ENCODE results near the gene SAMD4A.
"Not testable (repeated sequence)": the region's sequence is repeated elsewhere in the genome, so short reads cannot be mapped to it uniquely, and the experiment has no call there.

The SAMD4A gene

DNA sequence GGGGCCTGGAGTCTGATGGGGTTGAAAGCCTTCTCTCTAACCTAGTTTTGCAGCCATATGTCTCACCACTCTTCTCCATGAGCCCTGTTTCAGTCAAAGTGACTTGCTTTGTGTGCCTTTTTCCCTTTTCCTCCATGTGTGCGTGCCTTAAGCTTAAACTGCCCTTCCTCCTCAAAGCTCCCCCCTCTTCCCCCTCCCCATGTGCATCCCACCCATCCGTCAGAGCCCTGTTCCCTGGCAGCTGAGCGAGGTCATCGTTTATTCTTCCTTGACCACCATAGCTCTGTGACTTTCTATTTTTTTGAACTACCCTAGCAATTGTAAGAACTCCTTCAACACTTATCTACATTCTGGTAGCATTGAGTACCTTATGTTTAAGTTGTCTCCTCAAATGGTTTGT, 24.9 kb downstream of the SAMD4A start:
- DNase-seq (ENCODE audit: low read depth in 2 of 2), result no peak

DNA sequence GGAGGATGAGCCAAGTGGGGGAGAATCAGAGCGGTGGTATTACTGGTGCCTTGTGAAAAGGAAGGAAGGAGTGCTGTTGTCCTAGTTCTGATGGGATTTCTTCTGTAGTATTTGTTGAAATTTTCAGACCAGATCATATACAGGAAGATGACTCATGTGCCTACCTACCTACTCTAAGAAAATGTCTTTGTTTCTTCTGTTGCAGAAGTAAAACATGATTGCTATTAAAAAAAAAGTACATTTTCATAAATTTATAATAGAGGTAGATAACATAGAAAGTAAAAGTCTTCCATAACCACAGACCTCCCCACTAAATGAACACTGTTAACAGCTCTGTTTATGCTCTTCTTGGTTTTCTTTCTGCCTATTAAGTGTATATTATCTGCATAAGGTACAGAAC, 26.9 kb downstream of the SAMD4A start:
- DNase-seq (ENCODE audit: low read depth in 2 of 2), result no peak

GRCh38 chr14:54594537-54594936, 27.6 kb downstream of the SAMD4A start:
- no peak for DNase-seq (ENCODE audit: low read depth in 2 of 2)

GRCh38 chr14:54597795-54598443, 31.0 kb downstream of the SAMD4A start:
- DNase-seq (ENCODE audit: low read depth in 2 of 2), result no peak

GRCh38 chr14:54599966-54600716, 33.2 kb downstream of the SAMD4A start:
- DNase-seq (ENCODE audit: low read depth in 2 of 2), result no peak

DNA sequence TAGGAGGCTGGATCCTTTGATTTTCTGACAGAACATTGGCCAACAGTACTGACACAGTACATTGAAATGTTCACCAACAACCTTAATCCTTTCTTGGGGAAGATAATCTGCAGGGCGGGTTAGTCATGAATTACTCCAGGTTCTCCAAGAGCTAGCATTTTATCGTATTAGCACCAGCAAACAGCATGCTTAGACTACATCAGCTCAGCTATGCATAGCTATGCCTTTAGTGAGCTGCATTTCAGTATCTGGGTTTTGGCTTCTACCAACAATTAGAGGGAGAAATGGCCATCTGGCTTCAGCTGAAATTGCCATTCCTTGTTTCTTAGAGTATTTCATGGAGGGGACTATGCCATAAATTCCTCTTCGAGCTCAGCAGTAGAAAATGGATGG, 33.8 kb downstream of the SAMD4A start:
- DNase-seq (ENCODE audit: low read depth in 2 of 2), result no peak

DNA sequence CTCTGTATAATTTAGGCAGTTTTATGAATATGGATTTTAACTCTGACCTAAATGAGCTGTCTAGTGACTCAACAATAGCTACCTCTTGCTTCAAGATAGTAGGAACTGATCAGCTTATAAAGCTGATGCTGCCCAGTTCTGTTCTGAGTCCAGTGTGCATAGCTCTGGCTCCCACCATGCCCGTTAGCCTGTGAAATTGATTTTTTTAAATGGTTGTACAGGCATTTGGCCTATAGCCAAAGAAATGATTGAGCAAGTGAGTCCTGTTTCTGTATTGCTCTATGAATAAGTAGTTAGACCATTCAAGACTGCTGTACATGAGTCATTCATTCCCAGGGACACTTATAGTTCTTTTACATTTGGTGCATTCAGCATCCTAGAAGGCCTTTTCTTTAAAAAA, 36.4 kb downstream of the SAMD4A start:
- no peak for DNase-seq (ENCODE audit: low read depth in 2 of 2)

- DNase-seq (ENCODE audit: low read depth in 2 of 2), result no peak
These were observed 39.2 kb downstream of the SAMD4A start for GRCh38 chr14:54606178-54606577.

GRCh38 chr14:54606631-54607133, 39.8 kb downstream of the SAMD4A start:
- DNase-seq (ENCODE audit: low read depth in 2 of 2), result no peak

DNA sequence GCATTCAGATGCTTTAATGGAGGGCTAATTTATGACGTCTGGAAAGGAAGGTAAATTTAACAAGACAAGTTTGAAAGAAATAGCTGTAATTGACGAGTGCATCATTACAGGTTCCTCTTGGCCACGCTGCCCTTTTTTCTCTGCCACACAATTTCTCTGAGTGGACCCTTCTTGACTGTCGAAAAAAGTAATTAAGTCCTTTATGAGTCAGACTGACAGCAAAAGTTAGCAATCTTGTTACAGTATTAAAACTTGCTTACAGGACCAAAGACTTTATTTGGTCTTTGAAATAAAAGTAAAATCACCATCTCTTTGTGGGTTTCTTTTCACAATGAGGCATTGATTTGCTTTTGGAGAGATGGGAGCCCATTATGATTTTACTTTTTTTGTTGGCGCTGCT, 42.6 kb downstream of the SAMD4A start:
- DNase-seq (ENCODE audit: low read depth in 2 of 2), result no peak

DNA sequence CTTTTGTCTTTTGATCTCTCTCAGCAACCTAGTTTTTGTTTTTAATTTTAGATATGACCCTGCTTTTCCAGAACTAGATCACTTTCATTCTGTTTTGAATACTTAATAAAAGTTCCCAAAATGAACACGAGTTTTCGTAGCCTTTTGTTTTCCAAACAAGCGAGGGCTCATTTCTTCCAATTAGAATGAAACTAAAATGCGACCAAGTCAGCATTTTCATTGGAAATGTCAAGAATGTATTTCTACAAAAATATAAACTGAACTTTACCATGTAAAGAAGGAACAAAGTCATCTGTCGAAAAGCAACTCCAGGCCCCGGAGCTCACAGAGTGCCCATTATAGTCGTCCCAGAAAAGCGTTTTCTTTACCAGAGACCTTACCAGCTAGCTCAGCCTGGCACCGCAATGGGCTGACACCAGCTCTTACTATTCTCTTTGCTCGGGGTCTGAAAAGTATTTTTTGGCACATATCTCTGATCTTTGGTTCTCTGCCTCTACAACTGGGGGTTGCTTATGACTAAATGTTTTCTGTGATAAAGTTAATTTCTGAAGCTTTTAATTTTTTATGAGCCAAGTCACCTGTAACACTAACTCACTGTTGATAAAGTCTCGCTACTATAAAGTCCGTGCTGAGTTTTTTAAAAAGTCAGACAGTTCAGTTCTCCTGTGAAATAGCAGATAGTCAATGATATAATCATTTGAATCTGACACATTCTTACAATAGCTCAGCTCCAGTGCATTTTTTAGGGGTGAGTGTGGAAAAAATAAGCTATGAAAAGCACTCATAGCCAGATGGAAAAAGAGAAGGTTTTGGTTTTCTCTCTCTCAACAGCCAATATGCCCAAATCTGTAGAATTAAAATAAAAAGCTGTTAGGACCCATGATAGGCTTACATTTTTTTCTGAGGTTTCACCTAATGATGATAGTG, 43.4 kb downstream of the SAMD4A start:
- no peak for DNase-seq (ENCODE audit: low read depth in 2 of 2)

DNA sequence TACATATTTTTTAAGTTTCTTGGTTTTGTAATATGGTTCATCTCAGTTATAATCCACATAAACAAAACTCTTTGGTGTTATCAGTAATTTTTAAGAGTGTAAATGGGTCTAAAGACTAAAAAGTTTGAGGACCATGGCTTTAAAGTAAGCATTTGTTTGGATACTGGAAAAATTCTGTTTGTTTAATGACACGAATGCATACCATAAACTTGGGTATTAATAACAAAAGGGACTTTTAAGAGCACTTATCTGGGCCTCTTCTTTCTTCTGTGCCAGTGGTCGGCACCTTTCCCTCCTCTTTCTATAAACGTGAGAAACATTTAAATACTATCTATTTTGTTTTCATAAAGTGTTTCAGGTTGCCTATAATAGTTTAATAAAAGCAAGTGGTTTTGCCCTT, 47.4 kb downstream of the SAMD4A start:
- DNase-seq (ENCODE audit: low read depth in 2 of 2), result no peak

DNA sequence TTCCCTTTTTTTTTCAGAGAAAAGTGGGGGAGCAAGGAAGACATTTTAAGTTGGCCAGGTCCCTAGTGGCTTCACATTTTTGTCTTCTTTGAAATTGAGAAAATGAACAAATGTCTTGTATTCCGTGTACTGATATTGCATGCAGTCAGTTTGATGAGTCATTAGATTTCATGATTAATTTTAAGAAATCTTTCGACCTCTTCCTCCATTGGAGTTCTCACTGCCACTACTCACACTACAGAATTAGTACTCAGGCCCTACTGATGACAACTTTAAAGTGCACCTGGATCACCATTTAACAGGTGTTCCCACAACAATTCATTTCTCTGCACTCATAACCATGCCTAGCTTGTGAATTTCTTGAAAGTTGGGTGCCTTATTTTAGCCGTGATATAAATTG, 50.5 kb downstream of the SAMD4A start:
- no peak for DNase-seq (ENCODE audit: low read depth in 2 of 2)

DNA sequence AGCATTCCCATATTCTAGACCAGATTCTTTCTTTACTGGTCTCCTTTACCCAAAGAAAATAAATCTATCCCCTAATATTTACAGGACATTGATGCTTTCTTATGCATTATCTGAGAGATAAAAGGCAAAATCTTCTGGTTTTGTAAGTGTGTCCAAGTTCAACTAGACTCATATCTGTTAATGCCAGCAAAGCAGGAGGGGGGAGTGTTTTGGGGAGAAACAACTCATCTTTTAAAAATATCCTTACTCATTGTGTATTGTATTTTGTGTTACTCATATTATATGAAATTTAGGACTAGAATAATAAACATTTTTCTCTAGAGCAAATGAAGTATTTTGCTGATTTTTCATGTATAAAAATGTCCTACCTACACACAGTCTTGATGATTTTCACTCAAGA, 54.8 kb downstream of the SAMD4A start:
- DNase-seq (ENCODE audit: low read depth in 2 of 2), result no peak

- no peak for DNase-seq (ENCODE audit: low read depth in 2 of 2)
These were observed 55.4 kb downstream of the SAMD4A start for GRCh38 chr14:54622192-54622958.

DNA sequence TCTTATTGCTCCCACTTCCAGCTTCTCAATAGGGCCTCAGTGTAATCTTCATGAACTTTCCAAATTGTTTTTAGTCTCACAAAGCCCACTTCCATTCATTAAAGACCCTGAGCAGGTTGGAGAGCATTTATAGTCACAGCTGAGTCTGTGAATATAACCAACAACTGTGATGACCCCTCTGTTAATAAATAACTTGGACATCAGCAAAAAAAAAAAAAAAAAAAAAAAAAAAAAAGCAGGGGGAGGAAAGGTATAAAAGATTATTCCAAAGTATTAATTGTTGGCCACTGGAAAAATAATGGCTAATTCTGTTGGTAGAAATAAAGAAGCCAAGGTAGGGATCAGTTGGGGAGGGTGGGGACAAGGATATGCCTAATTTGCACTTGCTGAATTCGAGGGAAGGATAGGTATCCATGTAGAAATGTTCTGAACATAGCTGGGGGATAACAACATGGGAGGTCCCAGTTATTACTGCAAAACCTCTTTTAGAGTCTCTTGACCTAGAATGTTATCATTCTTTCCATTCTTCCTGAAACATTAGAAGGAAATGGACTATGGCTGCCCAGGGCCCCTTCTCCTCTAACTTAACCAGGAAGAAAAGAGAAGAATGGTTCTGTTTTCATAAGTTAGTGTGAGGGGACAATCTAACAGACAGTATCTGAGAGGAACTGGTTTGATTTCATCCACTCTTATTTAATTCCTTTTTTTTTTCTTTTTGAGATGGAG, 56.5 kb downstream of the SAMD4A start:
- no peak for DNase-seq (ENCODE audit: low read depth in 2 of 2)

DNA sequence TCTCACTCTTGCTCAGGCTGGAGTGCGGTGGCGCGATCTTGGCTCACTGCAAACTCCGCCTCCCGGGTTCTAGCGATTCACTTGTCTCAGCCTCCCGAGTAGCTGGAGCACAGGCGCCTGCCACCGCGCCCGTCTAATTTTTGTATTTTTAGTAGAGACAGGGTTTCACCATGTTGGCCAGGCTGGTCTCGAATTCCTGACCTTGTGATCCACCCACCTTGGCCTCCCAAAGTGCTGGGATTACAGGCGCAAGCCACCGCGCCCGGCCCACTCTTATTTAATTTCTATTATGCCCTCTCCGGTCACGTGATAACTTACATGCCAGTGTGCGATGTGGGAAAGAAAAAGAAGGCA, 57.1 kb downstream of the SAMD4A start:
- not testable (repeated sequence) for DNase-seq (ENCODE audit: low read depth in 2 of 2)

GRCh38 chr14:54625112-54625511, 58.2 kb downstream of the SAMD4A start:
- DNase-seq (ENCODE audit: low read depth in 2 of 2), result no peak

DNA sequence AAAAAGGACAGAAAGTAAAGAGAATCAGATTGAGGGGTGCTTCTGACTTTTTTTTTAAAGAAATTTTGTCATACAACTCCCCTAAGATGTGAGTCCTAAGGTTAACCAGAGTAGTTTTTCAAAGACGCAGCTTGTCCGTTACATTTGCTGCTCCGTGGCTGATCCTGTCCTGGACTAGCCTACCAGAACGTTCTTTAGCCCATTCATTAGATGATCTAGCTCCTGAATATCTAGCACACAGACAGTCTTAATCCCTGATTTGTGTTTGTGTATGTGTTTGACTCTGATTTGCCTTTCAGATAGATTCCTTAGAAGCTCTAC, 60.3 kb downstream of the SAMD4A start:
- DNase-seq (ENCODE audit: low read depth in 2 of 2), result no peak

DNA sequence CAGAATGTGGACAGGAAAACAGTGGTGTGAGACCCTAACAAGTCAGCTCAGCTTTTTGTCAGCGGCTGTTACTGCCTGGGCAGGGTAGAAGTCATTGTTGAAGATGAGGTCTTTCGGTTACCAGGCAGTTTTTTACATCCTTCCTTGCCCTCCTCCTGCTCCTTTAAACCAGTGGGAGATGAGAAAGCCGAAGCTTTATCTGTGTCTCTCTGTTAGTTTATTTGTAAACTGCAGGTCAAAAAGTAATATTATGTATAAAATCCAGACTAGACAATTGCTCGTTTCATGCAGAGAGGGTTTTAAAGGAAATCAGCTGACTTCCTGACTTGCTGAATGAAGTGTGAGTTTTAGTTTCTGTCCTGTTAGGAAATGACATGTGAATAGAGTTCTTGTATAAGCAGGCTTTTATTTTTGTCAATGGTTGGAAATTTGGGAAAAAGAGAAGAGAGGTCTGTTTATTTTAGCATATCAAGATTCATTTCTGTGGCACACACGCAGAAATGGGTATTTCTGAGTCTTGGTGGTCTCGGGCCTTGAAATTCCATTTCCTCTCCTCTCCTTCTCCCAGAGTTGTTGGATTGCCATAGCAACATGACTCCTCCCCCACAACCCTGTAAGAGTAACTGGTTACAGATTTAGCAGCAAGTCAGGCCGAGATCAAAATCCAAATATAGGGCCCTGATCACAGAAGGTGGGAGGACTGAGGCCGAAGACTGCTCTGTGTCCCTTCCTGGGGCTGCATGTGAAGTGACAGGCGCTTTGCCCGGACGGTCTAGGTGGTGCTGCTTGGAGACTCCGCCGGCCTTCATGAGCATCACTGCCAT, 60.8 kb downstream of the SAMD4A start:
- peak in 1 of 2 donors; percentile 33 for DNase-seq (ENCODE audit: low read depth in 2 of 2)

All from stimulated activated CD8-positive, alpha-beta memory T cell treated with anti-CD3 and anti-CD28 coated beads, Interleukin-15, amount 100 ng/mL, for 4 hours (primary cell).